GM19043 (cell line): ENCODE results near the gene FLII.
"Not testable (repeated sequence)": the region's sequence is repeated elsewhere in the genome, so short reads cannot be mapped to it uniquely, and the experiment has no call there.

Experiments
- ATAC-seq: cut with Tn5 transposase; IDR thresholded peaks from one replicate; pipeline ENCODE4 v1.9.1; 2021; ENCODE audit warnings: low read depth; ENCODE audit not compliant: unreplicated experiment

Gene FLII

DNA sequence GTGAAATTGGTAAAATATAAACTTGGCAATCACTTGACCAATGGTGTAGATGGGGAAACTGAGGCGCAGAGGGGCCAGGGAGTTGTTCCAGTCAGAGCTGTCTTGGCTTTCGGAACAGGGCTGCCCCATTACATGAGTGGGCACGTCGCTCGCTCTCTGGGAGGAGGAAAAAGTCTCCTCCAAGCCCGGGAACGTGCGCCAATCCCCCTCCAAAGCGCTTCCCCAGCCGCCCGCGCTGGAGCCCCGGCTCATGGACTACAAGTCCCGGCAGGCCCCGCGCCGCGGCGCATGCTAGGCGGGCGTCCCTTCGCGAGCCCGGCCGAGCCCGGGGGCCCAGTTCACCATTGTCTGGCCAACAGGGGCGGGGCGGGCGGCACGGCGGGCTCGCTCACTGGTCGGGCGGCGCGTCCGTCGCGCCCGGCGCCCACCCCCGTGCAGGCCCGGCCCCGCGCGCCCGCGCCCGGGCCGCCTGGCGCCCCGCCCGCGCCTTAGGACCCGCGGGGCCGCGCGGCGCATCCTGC lies 33.4 kb downstream of the FLII start, which contains the start of gene LLGL1:
Gene LLGL1, plus strand, starts transcription at position 515 of the 521 bp plus-strand sequence. CDS start 48 bp downstream, outside the sequence.
- ATAC-seq = peak; percentile 76

GRCh38 chr17:18224387-18225120 lies 34.0 kb downstream of the FLII start:
- no peak for ATAC-seq

DNA sequence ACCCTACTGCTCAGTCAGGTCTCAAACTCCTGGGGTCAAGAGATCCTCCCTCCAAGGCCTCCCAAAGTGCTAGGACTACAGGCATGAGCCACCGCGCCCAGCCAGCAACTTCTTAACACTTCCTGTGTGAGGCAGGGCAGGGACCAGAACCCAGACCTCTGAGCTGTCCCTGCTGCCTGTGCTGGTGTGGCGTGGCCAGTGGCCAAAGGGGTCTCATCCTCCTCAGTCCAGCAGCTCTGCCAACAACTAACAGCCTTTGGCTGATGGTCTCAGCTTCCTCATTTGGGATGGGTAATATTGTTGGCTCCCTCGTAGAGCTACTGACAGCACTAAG lies 34.5 kb downstream of the FLII start:
- no peak for ATAC-seq

DNA sequence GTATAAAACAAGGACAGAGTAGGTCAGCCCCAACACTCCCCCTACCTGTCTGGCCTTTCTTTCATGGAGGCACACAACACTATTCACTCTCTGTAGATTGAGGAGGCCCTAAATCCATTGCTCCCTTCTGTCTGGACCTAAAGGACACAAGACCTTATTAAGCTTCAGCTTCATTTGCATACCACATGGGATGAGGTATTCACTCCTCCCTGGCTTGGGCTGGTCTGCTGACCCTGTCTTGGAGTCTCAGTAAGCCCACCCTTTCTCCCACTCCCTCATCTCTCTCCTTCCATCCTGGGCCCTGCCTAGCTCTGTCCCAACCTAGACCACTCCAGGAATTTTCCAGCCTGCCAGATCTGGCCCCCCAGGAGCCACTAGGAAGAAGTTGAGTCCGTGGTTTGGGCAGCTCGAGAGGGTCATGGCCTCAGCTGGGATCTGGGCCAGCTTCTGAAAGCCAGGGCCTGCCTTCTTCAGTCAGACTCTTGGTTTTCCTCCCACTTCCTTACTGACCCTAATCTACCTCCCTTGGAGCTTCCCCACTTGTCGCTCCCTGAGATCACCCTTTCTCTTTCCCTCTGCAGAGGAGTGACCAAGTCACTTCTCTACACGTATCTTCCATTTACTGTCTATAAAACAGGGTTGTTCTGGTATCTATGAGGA lies 39.7 kb downstream of the FLII start:
- no peak for ATAC-seq

GRCh38 chr17:18217412-18218015 lies 41.0 kb downstream of the FLII start:
- ATAC-seq = no peak

GRCh38 chr17:18216906-18217305 lies 41.6 kb downstream of the FLII start:
- not testable (repeated sequence) for ATAC-seq

- no peak for ATAC-seq
Observed at GRCh38 chr17:18213666-18214270, 44.8 kb downstream of the FLII start.

DNA sequence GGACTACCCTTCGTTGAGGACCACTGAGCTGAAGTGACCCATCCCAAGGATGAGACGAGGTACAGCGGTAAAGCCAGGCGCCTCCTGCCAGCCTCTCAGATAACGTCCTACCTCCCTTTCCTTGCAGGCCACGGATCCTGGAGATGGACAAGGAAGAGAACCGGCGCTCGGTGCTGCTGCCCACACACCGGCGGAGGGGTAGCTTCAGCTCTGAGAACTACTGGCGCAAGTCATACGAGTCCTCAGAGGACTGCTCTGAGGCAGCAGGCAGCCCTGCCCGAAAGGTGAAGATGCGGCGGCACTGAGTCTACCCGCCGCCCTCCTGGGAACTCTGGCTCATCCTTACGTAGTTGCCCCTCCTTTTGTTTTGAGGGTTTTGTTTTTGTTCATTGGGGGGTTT lies 50.4 kb downstream of the FLII start:
- ATAC-seq = no peak

DNA sequence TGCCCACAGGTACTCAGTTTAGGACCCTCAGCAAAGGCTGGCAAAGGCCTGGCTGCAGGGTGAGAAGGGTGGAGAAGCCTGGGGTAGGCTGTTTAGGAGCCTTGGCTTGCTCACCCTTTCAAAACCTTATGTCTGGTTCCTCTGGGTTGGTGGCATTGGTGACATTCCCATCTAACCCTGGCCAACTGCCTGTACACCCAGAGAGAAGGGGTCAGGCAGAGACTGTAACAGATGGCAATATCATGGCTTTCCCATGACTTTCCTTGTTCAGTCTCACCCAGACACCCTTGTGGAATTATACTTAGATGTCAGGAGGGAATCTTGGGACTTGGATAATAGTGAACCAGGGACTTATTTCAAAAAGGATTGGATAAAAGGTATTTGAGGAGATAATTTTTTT lies 51.6 kb downstream of the FLII start:
- ATAC-seq = no peak

GRCh38 chr17:18205861-18206260 lies 52.7 kb downstream of the FLII start:
- no peak for ATAC-seq

GRCh38 chr17:18203308-18203707 lies 55.2 kb downstream of the FLII start:
- no peak for ATAC-seq

DNA sequence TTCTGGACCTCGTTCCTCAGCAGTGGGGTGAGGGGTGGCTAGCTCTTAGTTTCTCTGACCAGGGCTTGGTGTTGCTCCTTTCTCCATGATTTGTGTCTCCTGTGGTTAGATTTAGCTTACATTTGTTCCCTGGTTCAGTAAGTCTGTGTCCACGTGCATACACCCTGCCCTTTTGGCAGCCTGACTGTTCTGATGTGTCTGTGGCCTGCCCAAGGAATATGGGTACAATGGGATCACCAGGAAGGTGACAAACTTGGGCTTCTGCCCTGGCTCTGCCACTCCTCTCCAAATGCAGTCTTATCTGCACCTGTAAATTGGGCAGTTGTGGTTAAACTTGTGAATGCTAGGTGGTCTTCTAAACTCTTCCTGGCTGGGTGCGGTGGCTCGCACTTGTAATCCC lies 57.4 kb downstream of the FLII start:
- ATAC-seq = no peak

DNA sequence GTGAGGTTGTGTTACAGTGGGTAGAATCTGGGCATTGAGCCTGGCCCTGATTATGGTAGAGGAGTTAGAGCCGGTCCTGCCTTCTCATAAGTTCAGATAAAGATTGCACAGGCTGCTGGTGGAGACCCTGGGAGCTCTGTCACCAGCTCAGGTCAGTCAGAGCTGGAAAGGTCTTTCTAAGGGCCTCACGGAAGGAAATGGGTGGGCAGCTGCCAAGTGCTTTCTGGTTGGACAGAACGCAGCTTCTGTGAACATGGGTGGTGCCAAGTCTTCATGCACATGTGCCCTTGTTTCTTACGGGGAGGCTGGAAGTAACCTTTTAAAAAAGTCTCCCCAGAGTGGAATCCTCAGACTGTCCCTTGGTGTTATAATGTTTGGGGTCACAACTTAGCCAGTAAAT lies 60.0 kb downstream of the FLII start:
- no peak for ATAC-seq

DNA sequence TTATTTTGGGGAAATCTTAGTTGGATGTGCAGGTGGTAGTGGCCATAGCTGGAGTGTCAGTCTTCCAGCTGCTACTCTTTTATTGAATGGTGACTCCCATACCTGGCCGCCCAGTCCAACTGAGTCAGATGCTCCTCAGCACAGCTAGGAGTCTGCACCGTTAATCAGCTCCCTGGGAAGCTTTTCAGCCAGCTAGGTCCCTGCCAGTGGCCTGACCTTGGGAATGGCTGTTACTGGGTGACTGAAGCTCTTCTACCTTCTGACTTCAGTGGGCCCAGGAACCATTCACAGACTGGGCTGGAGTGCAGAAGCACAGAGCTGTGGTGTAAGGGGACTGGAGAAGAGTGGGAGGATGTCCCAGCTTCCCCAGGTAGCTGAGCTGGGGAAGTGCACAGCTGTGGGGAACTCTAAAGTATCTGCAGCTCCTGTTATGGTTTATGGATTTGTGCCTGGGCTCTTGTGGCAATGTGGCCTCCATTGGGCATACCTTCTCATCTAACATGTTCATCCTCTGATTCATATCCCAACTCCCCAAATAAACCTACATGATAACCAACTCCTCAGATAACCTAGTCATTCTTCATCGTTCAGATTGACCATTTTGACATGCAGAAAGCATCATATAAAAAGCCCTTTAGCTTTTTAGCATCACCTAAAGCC lies 60.9 kb downstream of the FLII start:
- ATAC-seq = no peak

DNA sequence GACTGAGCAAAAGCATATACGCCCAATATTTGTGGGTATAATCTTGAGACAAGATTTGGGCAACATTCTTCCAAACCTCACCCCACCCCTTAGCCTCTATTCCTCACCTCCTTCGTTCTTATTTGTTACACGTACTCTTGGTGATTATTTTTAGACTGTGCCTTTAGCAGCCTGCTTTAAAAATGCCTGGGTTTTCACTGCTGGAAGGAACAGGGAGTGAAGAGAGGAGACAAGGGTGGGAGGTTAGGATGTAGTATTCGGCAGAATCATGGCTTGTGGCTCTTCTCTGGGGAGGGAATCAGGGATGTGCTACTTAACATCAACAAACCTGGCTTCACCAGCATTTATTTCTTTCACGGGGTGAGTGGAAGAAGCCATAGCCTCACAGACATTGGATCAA lies 63.3 kb downstream of the FLII start:
- ATAC-seq = no peak
